ENCODE measurements around the gene MAP3K21. TPM values are rescaled to one million over a fixed set of nuclear protein-coding genes. Genes with fewer than 3 reads are reported as not detected.

Gene MAP3K21
- total RNA-seq, 1 experiment from 2014 or later = 24.2 TPM

GRCh38 chr1:233412812-233413211, 85.3 kb downstream of the MAP3K21 start:
- Mint-ChIP-seq H3K4me3 (ENCODE audit: unreplicated experiment) (no peak overlapping the region), H3K27ac (ENCODE audit: low read depth, unreplicated experiment) (no peak overlapping the region), H3K27me3 (ENCODE audit: insufficient read depth, unreplicated experiment) (no peaks in the 10 kb centered on the region), H3K36me3 (ENCODE audit: insufficient read depth, unreplicated experiment) (no peaks in the 10 kb centered on the region), H3K4me1 (ENCODE audit: insufficient read depth, unreplicated experiment) (peaks cover 8% of the 10 kb centered on the region), H3K9me3 (ENCODE audit: unreplicated experiment) (peaks cover 10% of the 10 kb centered on the region)
- POLR2A ChIA-PET = interaction anchor here (0.5 to 1.6 kb wide), 5 partner anchors 10 to 1320 kb away, joined by 3 to 4 read pairs (median 3); no protein-coding TSS in a partner anchor
- no peak for TF ChIP-seq CTCF (IDR thresholded peaks at IDR 0.05; ENCODE audit: unreplicated experiment)
- CTCF ChIA-PET = interaction anchor here (1.3 to 5.1 kb wide), 3 partner anchors 17 to 898 kb away, joined by 4 to 17 read pairs (median 6); no protein-coding TSS in a partner anchor
- peak; percentile 87 for DNase-seq (ENCODE audit: unreplicated experiment)
- intact Hi-C loops (cut with micrococcal nuclease) = no loop called here
- BruUV-seq (replicated peaks) = no TSS peak

- TF ChIP-seq CTCF (IDR thresholded peaks at IDR 0.05; ENCODE audit: unreplicated experiment) = no peak
- Mint-ChIP-seq H3K27ac (ENCODE audit: low read depth, unreplicated experiment) (no peak overlapping the region), H3K9me3 (ENCODE audit: unreplicated experiment) (no peaks in the 10 kb centered on the region), H3K4me1 (ENCODE audit: insufficient read depth, unreplicated experiment) (peaks cover 5% of the 10 kb centered on the region), H3K4me3 (ENCODE audit: unreplicated experiment) (no peak overlapping the region), H3K36me3 (ENCODE audit: insufficient read depth, unreplicated experiment) (no peaks in the 10 kb centered on the region), H3K27me3 (ENCODE audit: insufficient read depth, unreplicated experiment) (no peaks in the 10 kb centered on the region)
- CTCF ChIA-PET = interaction anchor here (0.7 to 1.9 kb wide), 2 partner anchors 19 to 60 kb away, joined by 5 to 13 read pairs; no protein-coding TSS in a partner anchor
- BruUV-seq (replicated peaks) = no TSS peak
- intact Hi-C loops (cut with micrococcal nuclease) = no loop called here
- POLR2A ChIA-PET = interaction anchor here (0.6 to 0.7 kb wide), 2 partner anchors 21 to 467 kb away, joined by 3 to 4 read pairs; no protein-coding TSS in a partner anchor
- DNase-seq (ENCODE audit: unreplicated experiment) = no peak
These were observed 93.8 kb downstream of the MAP3K21 start for GRCh38 chr1:233421293-233421692.

- Mint-ChIP-seq H3K9me3 (ENCODE audit: unreplicated experiment) (no peaks in the 10 kb centered on the region), H3K36me3 (ENCODE audit: insufficient read depth, unreplicated experiment) (no peaks in the 10 kb centered on the region), H3K27ac (ENCODE audit: low read depth, unreplicated experiment) (no peak overlapping the region), H3K4me3 (ENCODE audit: unreplicated experiment) (no peak overlapping the region), H3K27me3 (ENCODE audit: insufficient read depth, unreplicated experiment) (no peaks in the 10 kb centered on the region), H3K4me1 (ENCODE audit: insufficient read depth, unreplicated experiment) (peaks cover 5% of the 10 kb centered on the region)
- ChIA-PET CTCF (interaction anchor here (1.1 to 9.2 kb wide), 5 partner anchors 11 to 885 kb away, joined by 3 to 106 read pairs (median 5); no protein-coding TSS in a partner anchor), POLR2A (interaction anchor here (0.5 to 1.0 kb wide), 3 partner anchors 297 to 1053 kb away, joined by 3 to 4 read pairs (median 3); no protein-coding TSS in a partner anchor)
- no TSS peak for BruUV-seq (replicated peaks)
- peak; percentile 54 for DNase-seq (ENCODE audit: unreplicated experiment)
- TF ChIP-seq CTCF (IDR thresholded peaks at IDR 0.05; ENCODE audit: unreplicated experiment) = peak; percentile 40
- intact Hi-C loops (cut with micrococcal nuclease) = loop anchor here (1.0 kb wide), 2 partner anchors 29 to 120 kb away; no protein-coding TSS in a partner anchor
These were observed 97.3 kb downstream of the MAP3K21 start for GRCh38 chr1:233424779-233425178.

GRCh38 chr1:233427907-233428306, 100.4 kb downstream of the MAP3K21 start:
- Mint-ChIP-seq H3K36me3 (ENCODE audit: insufficient read depth, unreplicated experiment) (no peaks in the 10 kb centered on the region), H3K9me3 (ENCODE audit: unreplicated experiment) (no peaks in the 10 kb centered on the region), H3K4me1 (ENCODE audit: insufficient read depth, unreplicated experiment) (peaks cover 5% of the 10 kb centered on the region), H3K4me3 (ENCODE audit: unreplicated experiment) (no peak overlapping the region), H3K27me3 (ENCODE audit: insufficient read depth, unreplicated experiment) (no peaks in the 10 kb centered on the region), H3K27ac (ENCODE audit: low read depth, unreplicated experiment) (no peak overlapping the region)
- POLR2A ChIA-PET = interaction anchor here (0.6 to 0.8 kb wide), 2 partner anchors 14 to 123 kb away, joined by 3 read pairs; no protein-coding TSS in a partner anchor
- intact Hi-C loops (cut with micrococcal nuclease) = no loop called here
- no peak for TF ChIP-seq CTCF (IDR thresholded peaks at IDR 0.05; ENCODE audit: unreplicated experiment)
- CTCF ChIA-PET = interaction anchor here (0.6 to 9.2 kb wide), 8 partner anchors 11 to 669 kb away, joined by 3 to 106 read pairs (median 3); no protein-coding TSS in a partner anchor
- no peak for DNase-seq (ENCODE audit: unreplicated experiment)
- BruUV-seq (replicated peaks) = no TSS peak

All from MCF 10A (cell line).